GM12873 (cell line): ENCODE results near the gene AGTR1.

Experiments
- CTCF ChIP-seq: IDR thresholded peaks from 2 replicates; pipeline ENCODE4 v1.5.1; 2012; ENCODE audit warnings: low read depth, mild to moderate bottlenecking, moderate library complexity, low read length, control low read depth; ENCODE audit not compliant: insufficient read depth; ENCODE audit errors: missing control alignments

Gene AGTR1

DNA sequence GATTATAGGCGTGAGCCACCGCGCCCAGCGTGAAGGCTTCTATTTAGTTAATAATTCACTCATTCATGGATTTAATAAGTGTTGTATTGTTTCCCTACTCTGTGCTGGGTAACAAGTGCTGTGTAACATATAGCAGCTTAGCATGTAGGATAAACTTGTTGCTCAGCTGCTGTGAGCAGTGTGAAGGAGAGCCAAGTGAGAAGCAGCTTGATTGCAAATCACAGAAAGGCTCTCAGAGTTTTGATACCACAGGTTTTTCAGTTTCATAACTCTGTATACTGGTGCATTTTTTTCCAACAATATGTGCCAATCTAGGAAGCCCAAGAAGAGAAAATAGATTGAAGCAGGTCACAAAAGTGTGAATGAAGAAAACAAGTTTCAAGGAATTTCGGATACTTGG lies 48.4 kb downstream of the AGTR1 start:
- no peak for TF ChIP-seq CTCF

- no peak for TF ChIP-seq CTCF
Observed at GRCh38 chr3:148748283-148748682, 50.6 kb downstream of the AGTR1 start.

DNA sequence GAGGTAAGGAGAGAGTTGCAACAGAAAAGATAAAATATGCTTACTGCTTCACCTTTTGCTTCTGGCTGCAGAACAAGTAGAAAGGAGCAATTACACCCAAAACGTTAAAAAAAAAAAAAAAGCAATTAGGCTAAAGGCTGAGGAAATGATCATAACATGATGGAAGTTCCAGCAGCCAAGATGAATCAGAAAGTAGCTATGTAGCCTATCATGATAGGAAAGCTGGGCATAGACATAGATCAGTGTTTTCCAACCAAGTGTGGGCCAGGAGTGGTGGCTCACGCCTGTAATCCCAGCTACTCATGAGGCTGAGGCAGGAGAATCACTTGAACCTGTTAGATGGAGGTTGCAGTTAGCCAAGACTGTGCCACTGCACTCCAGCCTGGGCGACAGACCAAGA lies 52.6 kb downstream of the AGTR1 start:
- no peak for TF ChIP-seq CTCF

DNA sequence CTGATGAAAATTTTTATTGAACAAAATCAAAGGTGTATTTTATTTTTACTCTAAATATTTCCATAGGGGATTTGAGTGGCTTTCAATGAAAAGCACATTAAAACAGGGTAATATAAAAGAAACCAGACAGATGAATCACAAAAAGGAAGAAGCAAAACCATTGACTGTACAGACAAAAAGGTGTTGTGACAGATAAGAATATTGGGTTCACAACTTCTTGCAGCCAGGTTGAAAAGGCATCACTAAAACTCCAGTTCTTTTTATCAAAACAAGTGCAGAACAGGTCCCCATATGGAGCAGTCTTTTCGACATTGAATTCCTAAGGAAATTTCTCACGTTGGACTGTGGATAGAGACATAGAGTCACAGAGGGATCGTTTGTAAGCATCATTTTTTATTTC lies 53.8 kb downstream of the AGTR1 start:
- no peak for TF ChIP-seq CTCF

DNA sequence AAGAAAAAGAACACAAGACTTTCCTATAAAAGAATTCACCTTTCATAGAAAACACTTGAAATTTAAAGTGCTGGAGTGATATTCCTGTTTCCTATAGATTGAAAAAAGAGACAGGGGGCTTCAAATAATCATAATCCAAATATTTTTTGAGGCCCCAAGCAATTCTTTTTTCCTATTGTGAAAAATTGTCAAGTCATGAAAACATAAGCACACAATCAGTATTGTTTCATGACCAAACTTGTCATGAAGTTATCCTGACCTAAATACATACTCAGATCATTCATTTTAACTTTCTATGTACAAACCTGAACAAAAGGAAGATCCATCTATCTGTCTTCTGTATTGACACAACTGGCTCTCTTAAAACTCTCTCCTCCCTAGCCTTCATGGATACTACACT lies 57.9 kb downstream of the AGTR1 start:
- TF ChIP-seq CTCF = no peak

DNA sequence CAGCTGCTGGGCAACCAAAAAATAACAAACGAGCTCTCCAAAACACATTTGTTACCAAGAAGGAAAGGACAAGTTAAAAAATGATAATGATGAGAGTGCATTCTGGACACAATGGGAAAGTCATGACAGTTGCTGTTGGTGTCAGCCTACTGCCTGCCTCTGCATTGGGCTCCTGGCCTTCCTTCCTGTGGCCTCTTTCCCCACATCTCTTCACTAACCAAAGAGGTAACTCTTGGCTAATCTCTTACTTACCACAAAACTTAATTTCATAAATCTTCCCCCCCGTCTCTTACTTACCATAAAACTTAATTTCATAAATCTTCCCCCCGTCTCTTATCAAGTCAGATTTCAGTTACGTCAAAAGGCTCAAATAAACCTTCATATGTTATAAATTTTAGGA lies 58.6 kb downstream of the AGTR1 start:
- TF ChIP-seq CTCF = no peak

DNA sequence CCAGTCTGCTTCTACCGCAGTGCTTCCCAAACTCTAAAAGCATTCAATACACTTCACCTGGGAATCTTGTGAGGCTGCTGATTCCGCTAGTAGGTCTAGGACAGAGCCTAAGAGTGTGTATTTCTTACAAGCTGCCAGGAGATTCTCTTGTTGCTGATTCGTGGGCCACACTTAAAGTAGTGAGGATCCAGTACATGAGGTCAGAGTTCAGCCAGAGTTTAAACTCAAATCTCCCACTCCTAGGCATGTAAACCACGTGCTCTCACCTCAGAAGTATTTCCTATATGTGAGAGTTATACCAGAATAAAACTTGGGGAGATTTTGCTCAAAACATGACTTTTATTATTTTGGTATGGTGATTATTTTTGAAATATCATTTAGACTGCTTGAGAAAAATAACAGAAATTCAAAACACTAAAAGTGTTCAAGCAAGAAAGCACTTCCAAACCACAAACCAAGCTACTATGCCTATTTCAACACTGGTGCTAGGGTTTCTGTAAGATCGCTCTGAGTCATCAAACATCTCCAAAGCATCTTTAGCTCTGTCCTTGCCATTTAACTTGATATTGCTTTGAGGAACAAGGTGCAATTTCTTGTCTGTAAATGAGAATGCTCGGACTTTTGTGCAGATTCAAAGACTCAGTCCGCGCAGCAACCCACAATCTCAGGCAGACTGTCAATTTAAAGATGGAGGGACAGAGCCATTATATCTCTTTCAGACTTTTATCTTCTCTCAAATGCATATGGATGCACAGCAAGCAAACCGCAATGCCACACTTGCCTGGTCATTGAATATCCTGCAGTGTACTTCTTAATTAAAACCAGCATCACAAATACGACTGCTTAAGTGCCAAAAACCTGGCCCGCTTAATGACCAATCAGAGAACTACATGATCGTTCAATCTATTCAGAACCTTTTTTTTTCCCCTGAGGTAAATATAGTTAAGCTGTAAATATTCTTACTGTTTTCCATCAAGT lies 59.8 kb downstream of the AGTR1 start:
- TF ChIP-seq CTCF = no peak
